Psoas muscle (tissue), 8 donors: Measurements from ENCODE around the gene CLCN7. TPM values are rescaled to one million over a fixed set of nuclear protein-coding genes. Genes with fewer than 3 reads are reported as not detected.

Experiments used
- ATAC-seq, 4 donors: fragments of 200-7000 bp; cut with Tn5 transposase; one replicate each; pipeline ENCODE4 v1.9.1; 2020; ENCODE audit warnings: moderate library complexity in 3 of 4, mild to moderate bottlenecking in 2 of 4
- DNase-seq, 2 donors: peaks; one replicate each; pipeline ENCODE4 v3.0.0-alpha.2; 2020
- H3K27ac ChIP-seq: fragments of 200-600 bp; one replicate; pipeline ENCODE4 v1.8.0; 2022
- H3K27me3 ChIP-seq, 3 donors: fragments of 200-600 bp in 1 of 3; one replicate each; pipeline versions ENCODE4 v1.6.1 to v1.8.0; 2013 to 2022; ENCODE audit warnings: low read length in 2 of 3, mild to moderate bottlenecking in 2 of 3, moderate library complexity in 1 of 3; ENCODE audit not compliant: insufficient read depth in 3 of 3
- H3K36me3 ChIP-seq, 2 donors: fragments of 200-600 bp in 1 of 2; one replicate each; pipeline versions ENCODE4 v1.6.1 to v1.8.0; 2013 to 2022; ENCODE audit warnings: low read depth in 1 of 2, mild to moderate bottlenecking in 1 of 2, moderate library complexity in 1 of 2; ENCODE audit not compliant: insufficient read depth in 1 of 2
- H3K4me1 ChIP-seq: fragments of 200-600 bp; one replicate; pipeline ENCODE4 v1.8.0; 2022
- H3K4me3 ChIP-seq: fragments of 200-600 bp; one replicate; pipeline ENCODE4 v1.8.0; 2022; ENCODE audit warnings: mild to moderate bottlenecking
- H3K9me3 ChIP-seq: fragments of 200-600 bp; one replicate; pipeline ENCODE4 v1.8.0; 2022
- WGBS, 3 donors: extraction: QIAGEN DNeasy Blood & Tissue Kit; methylation state at CpG; one replicate each; pipeline versions ENCODE4 v1.1.6 to v1.1.7; 2013; 5-methylcytosine and 5-hydroxymethylcytosine counted together
- intact Hi-C, 2 donors: fragments of 100-400 bp; cut with DNase I; formaldehyde crosslinking; loops; one replicate each; pipeline versions ENCODE4 v1.11.0 to v1.14.2; 2022
- polyA plus RNA-seq, 3 donors: library from polyadenylated mRNA; stranded (reverse); fragments of 200-250 nt; gene quantifications; one replicate each; pipeline ENCODE4 v1.2.3, GENCODE V29; 2013
- total RNA-seq, 4 donors: library from RNA; stranded (reverse); fragmentation: NEBNext Ultra II Directional in 2 of 4; extraction: Animal tissue kit (Norgen Biotek cat#: 25700) in 2 of 4; gene quantifications; one replicate each; pipeline versions ENCODE4 v1.2.1 to v1.2.4, GENCODE V29; 2021 to 2023
- TF ChIP-seq, protein P1 (sequence below): fragments of 200-600 bp; IDR thresholded peaks from one replicate; pipeline ENCODE4 v1.8.0; 2022; ENCODE audit warnings: antibody characterized with exemption
- donor health status: healthy with polysubstance abuse.
- donor health status: DM: no; HTN: no; CAD: no; lungs with moderate emphysema.
- donor health status: Bipolar disorder and iron deficiency.
- donor health status: healthy.
- donor health status: DM: yes; HTN: yes; CAD: no.
- donor health status: DM: no; HTN: no; CAD: no.
- donor health status: DM: no; HTN: no; CAD: no.
- donor health status: DM: yes; HTN: yes; CAD: no.

The CLCN7 gene
- total and polyA plus RNA-seq, 7 donors = 27.0 to 65.4 (median 41.2) TPM

DNA sequence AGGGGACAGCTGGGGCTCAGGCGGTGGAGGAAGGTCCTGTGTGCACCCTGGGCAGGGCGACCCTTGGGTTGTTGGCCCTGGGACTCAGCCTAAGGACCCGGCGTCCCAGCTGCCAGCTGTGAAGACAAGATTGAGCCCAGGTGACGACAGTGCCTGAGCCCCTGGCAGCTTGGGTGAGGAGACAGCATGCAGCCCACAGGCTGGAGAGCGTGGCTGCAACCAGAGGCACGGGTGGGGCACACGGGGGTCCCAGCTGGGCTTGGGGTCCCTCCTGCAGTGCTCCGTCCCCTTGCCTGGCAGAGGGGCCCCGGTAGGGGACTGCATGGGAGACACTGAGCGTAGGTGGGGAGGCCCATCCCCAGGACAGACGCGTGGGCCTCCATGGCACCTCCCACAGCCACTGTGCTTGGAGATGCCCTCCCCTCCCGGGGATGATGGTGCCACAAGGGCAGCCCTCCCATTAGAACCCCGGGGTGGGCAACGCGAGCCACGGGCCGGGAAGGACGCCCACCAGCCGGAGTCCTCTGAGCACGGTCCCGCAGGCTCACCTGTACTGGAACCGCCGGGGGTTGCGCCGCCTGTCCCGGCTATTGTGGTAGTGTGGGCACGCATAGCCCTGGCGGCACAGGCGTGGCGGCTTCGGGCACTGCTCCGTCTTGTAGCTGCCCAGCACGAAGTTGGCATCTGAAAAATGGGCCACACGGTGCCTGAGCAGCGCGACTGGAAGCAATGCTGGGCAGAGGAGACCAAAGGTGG, 75.8 kb downstream of the CLCN7 start:
- no peak overlapping the region for H3K27ac ChIP-seq
- H3K4me3 ChIP-seq = no peak overlapping the region
- ATAC-seq = no peak
- H3K27me3 ChIP-seq = no peaks in the 10 kb centered on the region
- no peak for DNase-seq
- peaks cover 4 to 75% of the 10 kb centered on the region in 2 donors for H3K36me3 ChIP-seq
- H3K9me3 ChIP-seq = no peaks in the 10 kb centered on the region
- WGBS, 3 donors = 93 to 98% (median 95%) methylated on average over 30 to 38 of the region's 38 CpGs
- H3K4me1 ChIP-seq = no peaks in the 10 kb centered on the region
- TF ChIP-seq, protein P1, sequence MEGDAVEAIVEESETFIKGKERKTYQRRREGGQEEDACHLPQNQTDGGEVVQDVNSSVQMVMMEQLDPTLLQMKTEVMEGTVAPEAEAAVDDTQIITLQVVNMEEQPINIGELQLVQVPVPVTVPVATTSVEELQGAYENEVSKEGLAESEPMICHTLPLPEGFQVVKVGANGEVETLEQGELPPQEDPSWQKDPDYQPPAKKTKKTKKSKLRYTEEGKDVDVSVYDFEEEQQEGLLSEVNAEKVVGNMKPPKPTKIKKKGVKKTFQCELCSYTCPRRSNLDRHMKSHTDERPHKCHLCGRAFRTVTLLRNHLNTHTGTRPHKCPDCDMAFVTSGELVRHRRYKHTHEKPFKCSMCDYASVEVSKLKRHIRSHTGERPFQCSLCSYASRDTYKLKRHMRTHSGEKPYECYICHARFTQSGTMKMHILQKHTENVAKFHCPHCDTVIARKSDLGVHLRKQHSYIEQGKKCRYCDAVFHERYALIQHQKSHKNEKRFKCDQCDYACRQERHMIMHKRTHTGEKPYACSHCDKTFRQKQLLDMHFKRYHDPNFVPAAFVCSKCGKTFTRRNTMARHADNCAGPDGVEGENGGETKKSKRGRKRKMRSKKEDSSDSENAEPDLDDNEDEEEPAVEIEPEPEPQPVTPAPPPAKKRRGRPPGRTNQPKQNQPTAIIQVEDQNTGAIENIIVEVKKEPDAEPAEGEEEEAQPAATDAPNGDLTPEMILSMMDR = no peak
- intact Hi-C loops = no loop called here

DNA sequence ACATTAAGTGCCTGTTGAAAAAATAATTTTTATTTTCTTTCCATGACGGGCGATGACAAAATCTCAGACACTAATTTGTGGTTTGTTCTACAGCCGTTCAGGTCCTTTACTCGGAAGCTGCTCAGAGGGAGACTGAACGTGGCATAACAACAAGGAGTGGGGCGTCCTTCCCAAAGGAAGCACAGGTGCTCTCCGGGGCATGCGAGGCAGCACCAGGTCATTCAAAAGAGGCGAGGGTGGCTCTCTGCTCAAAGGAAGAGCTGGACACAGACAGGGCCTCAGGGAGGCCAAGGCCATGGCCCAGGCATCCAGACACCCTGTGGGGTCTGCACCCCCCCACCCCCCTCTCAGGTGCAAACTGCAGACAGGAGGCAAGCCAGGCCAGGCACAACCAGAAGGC, 76.5 kb downstream of the CLCN7 start:
- ATAC-seq (no peak), DNase-seq (no peak)
- intact Hi-C loops = no loop called here
- TF ChIP-seq, protein P1 = no peak
- H3K4me1 ChIP-seq = no peaks in the 10 kb centered on the region
- 91 to 94% (median 94%) methylated on average over 9 of the region's 9 CpGs for WGBS, 3 donors
- H3K36me3 ChIP-seq = peaks cover 4 to 77% of the 10 kb centered on the region in 2 donors
- H3K27me3 ChIP-seq = no peaks in the 10 kb centered on the region
- no peak overlapping the region for H3K4me3 ChIP-seq
- H3K27ac ChIP-seq = no peak overlapping the region
- no peaks in the 10 kb centered on the region for H3K9me3 ChIP-seq

DNA sequence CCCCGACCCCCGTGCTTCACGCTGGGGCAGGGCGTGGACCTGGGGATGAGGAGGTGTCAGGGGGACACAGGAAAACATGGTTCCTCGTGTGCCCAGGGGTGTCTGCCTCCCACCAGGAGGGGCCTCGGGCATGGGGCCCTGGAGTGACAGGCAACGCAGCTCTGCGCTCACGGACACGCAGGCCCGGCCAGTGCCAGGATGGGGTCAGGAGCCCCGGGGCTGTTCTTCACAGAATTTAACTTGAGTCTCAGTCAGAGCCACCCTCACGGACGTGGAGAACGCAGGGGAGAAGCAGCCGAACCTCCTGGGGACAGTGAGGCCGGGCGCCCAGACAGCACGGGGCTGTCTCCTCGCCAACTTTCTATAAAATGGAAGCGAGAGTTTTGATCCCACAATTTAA, 77.0 kb downstream of the CLCN7 start:
- H3K36me3 ChIP-seq = peaks cover 4 to 77% of the 10 kb centered on the region in 2 donors
- TF ChIP-seq, protein P1 = no peak
- intact Hi-C loops = no loop called here
- WGBS, 3 donors = 89 to 93% (median 93%) methylated on average over 18 to 21 of the region's 21 CpGs
- no peak for ATAC-seq
- H3K27me3 ChIP-seq = no peaks in the 10 kb centered on the region
- no peak overlapping the region for H3K27ac ChIP-seq
- no peak overlapping the region for H3K4me3 ChIP-seq
- no peak for DNase-seq
- H3K4me1 ChIP-seq = no peaks in the 10 kb centered on the region
- H3K9me3 ChIP-seq = no peaks in the 10 kb centered on the region

DNA sequence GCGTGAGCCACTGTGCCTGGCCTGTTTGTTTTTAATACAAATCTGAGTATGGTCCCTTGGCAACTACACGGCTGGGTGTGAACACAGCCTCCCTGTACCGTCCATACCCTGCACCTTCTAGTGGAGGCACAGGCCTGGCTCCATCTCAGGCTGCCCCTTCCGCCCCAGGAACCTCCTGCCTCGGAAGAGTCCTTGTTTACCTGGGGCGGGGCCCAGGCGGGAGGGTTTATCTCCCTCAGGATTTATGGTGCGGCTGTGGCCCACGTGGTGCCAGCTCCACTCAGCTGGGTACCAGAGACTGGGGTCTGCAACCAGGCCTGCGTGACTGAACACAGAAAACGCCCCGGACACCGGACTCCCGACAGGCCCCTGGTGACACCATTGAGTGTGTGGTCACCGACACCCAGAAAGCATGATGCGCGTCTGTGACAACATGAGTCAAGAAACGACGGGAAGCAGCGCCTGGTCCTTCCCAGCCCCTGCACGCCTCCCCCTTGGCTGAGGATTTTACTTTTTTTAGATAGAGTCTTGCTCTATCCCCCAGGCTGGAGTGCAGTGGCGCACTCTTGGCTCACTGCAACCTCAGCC, 79.3 kb downstream of the CLCN7 start:
- ATAC-seq = no peak
- H3K36me3 ChIP-seq = peaks cover 0 to 72% of the 10 kb centered on the region in 2 donors
- TF ChIP-seq, protein P1 = no peak
- no peaks in the 10 kb centered on the region for H3K4me1 ChIP-seq
- no peak overlapping the region for H3K4me3 ChIP-seq
- 91 to 94% (median 91%) methylated on average over 22 of the region's 22 CpGs for WGBS, 3 donors
- no peaks in the 10 kb centered on the region for H3K27me3 ChIP-seq
- intact Hi-C loops = no loop called here
- H3K27ac ChIP-seq = no peak overlapping the region
- no peak for DNase-seq
- no peaks in the 10 kb centered on the region for H3K9me3 ChIP-seq

Other genes with a start within 250 kb of the CLCN7 start
- gene TPSG1, start 249.8 kb downstream of the CLCN7 start, total RNA-seq = not detected
- under 1 TPM in 1 of 3 donors, not detected in 2; 0.08 TPM for gene TPSG1, start 249.8 kb downstream of the CLCN7 start, polyA plus RNA-seq
- gene TPSB2, start 244.8 kb downstream of the CLCN7 start, total RNA-seq = 10 to 100 TPM in 1 of 4 donors, 1 to 10 TPM in 3; 3.2 to 14.2 (median 4.6) TPM
- 1 to 10 TPM; 1.9 to 6.1 (median 2.7) TPM for gene TPSB2, start 244.8 kb downstream of the CLCN7 start, polyA plus RNA-seq
- gene TPSAB1, start 234.3 kb downstream of the CLCN7 start, total RNA-seq = 1 to 10 TPM; 1.3 to 8.9 (median 6.0) TPM
- gene TPSAB1, start 234.3 kb downstream of the CLCN7 start, polyA plus RNA-seq = 1 to 10 TPM; 1.6 to 5.0 (median 2.6) TPM
- under 1 TPM in 1 of 4 donors, not detected in 3; 0.90 TPM for gene TPSD1, start 219.0 kb downstream of the CLCN7 start, total RNA-seq
- gene TPSD1, start 219.0 kb downstream of the CLCN7 start, polyA plus RNA-seq = under 1 TPM; 0.09 to 0.27 (median 0.10) TPM
- 10 to 100 TPM; 46.2 to 71.7 (median 56.0) TPM for gene UBE2I, start 165.4 kb downstream of the CLCN7 start, total RNA-seq
- gene UBE2I, start 165.4 kb downstream of the CLCN7 start, polyA plus RNA-seq = 100 to 1,000 TPM in 1 of 3 donors, 10 to 100 TPM in 2; 49.8 to 101 (median 55.6) TPM
- 1 to 10 TPM in 3 of 4 donors, under 1 TPM in 1; 0.38 to 3.5 (median 1.9) TPM for gene BAIAP3, start 141.4 kb downstream of the CLCN7 start, total RNA-seq
- 1 to 10 TPM in 1 of 3 donors, under 1 TPM in 2; 0.62 to 1.1 (median 0.79) TPM for gene BAIAP3, start 141.4 kb downstream of the CLCN7 start, polyA plus RNA-seq
- 10 to 100 TPM; 40.0 to 55.3 (median 43.2) TPM for gene TSR3, start 123.2 kb downstream of the CLCN7 start, total RNA-seq
- gene TSR3, start 123.2 kb downstream of the CLCN7 start, polyA plus RNA-seq = 100 to 1,000 TPM in 2 of 3 donors, 10 to 100 TPM in 1; 55.1 to 109 (median 107) TPM
- gene GNPTG, start 123.1 kb downstream of the CLCN7 start, total RNA-seq = 10 to 100 TPM; 27.9 to 36.6 (median 32.5) TPM
- gene GNPTG, start 123.1 kb downstream of the CLCN7 start, polyA plus RNA-seq = 10 to 100 TPM; 29.5 to 31.2 (median 30.7) TPM
- gene UNKL, start 60.3 kb downstream of the CLCN7 start, total RNA-seq = 10 to 100 TPM; 21.9 to 41.0 (median 34.2) TPM
- 10 to 100 TPM; 17.3 to 58.7 (median 19.2) TPM for gene UNKL, start 60.3 kb downstream of the CLCN7 start, polyA plus RNA-seq
- gene UQCC4, start 54.3 kb downstream of the CLCN7 start, total RNA-seq = 10 to 100 TPM; 11.7 to 22.8 (median 19.4) TPM
- gene UQCC4, start 54.3 kb downstream of the CLCN7 start, polyA plus RNA-seq = 10 to 100 TPM; 27.1 to 66.5 (median 63.7) TPM
- gene PERCC1, start 44.0 kb downstream of the CLCN7 start, total RNA-seq = not detected
- gene PERCC1, start 44.0 kb downstream of the CLCN7 start, polyA plus RNA-seq = under 1 TPM in 1 of 3 donors, not detected in 2; 0.08 TPM
- 1 to 10 TPM in 1 of 4 donors, under 1 TPM in 3; 0.27 to 1.5 (median 0.55) TPM for gene CCDC154, start 30.5 kb downstream of the CLCN7 start, total RNA-seq
- under 1 TPM in 2 of 3 donors, not detected in 1; 0.21 to 0.38 TPM for gene CCDC154, start 30.5 kb downstream of the CLCN7 start, polyA plus RNA-seq
- under 1 TPM in 1 of 4 donors, not detected in 3; 0.26 TPM for gene PTX4, start 13.9 kb upstream of the CLCN7 start, total RNA-seq
- under 1 TPM in 2 of 3 donors, not detected in 1; 0.04 to 0.23 TPM for gene PTX4, start 13.9 kb upstream of the CLCN7 start, polyA plus RNA-seq
- 10 to 100 TPM; 15.8 to 23.8 (median 19.6) TPM for gene TELO2, start 18.3 kb upstream of the CLCN7 start, total RNA-seq
- gene TELO2, start 18.3 kb upstream of the CLCN7 start, polyA plus RNA-seq = 10 to 100 TPM; 11.6 to 18.3 (median 14.0) TPM
- gene TMEM204, start 58.6 kb upstream of the CLCN7 start, total RNA-seq = 10 to 100 TPM in 2 of 4 donors, 1 to 10 TPM in 2; 7.5 to 21.7 (median 10.2) TPM
- 10 to 100 TPM; 11.8 to 22.3 (median 12.0) TPM for gene TMEM204, start 58.6 kb upstream of the CLCN7 start, polyA plus RNA-seq
- 1 to 10 TPM; 3.0 to 5.0 (median 4.2) TPM for gene IFT140, start 137.0 kb upstream of the CLCN7 start, total RNA-seq
- 1 to 10 TPM; 2.6 to 3.9 (median 3.0) TPM for gene IFT140, start 137.0 kb upstream of the CLCN7 start, polyA plus RNA-seq
- gene CRAMP1, start 137.3 kb upstream of the CLCN7 start, total RNA-seq = 10 to 100 TPM in 2 of 4 donors, 1 to 10 TPM in 2; 7.6 to 13.1 (median 10.5) TPM
- 1 to 10 TPM; 3.3 to 8.6 (median 3.8) TPM for gene CRAMP1, start 137.3 kb upstream of the CLCN7 start, polyA plus RNA-seq
- 10 to 100 TPM; 21.4 to 30.6 (median 25.1) TPM for gene JPT2, start 203.3 kb upstream of the CLCN7 start, total RNA-seq
- gene JPT2, start 203.3 kb upstream of the CLCN7 start, polyA plus RNA-seq = 10 to 100 TPM; 14.4 to 27.7 (median 14.6) TPM
- gene MAPK8IP3, start 231.2 kb upstream of the CLCN7 start, total RNA-seq = 10 to 100 TPM; 22.6 to 31.6 (median 24.9) TPM
- gene MAPK8IP3, start 231.2 kb upstream of the CLCN7 start, polyA plus RNA-seq = 10 to 100 TPM; 11.7 to 17.0 (median 13.4) TPM